Small intestine (tissue), 7 donors: ENCODE results near the gene AGAP2. TPM values are rescaled to one million over a fixed set of nuclear protein-coding genes. Genes with fewer than 3 reads are reported as not detected.
"Not testable (repeated sequence)": the region's sequence is repeated elsewhere in the genome, so short reads cannot be mapped to it uniquely, and the experiment has no call there.

Source experiments
- DNase-seq, 2 donors: peaks; one replicate each; pipeline versions ENCODE4 v3.0.0 to v3.0.0-alpha.2; 2013
- FAIRE-seq: peaks from 2 replicates; lab custom pipeline; 2012; peaks lifted over from hg19 to GRCh38; lab: Jason Lieb, UNC
- H3K27ac ChIP-seq, 3 donors: one replicate each; pipeline ENCODE4 v1.5.1; 2013; ENCODE audit warnings: low read length in 2 of 3, mild to moderate bottlenecking in 2 of 3, control low read depth in 1 of 3, inconsistent platforms in 1 of 3, low read depth in 1 of 3, moderate library complexity in 1 of 3
- H3K27me3 ChIP-seq, 3 donors: one replicate each; pipeline ENCODE4 v1.6.1; 2013; ENCODE audit warnings: low read length in 3 of 3, inconsistent platforms in 1 of 3; ENCODE audit not compliant: control insufficient read depth in 3 of 3, insufficient read depth in 3 of 3
- H3K36me3 ChIP-seq, 3 donors: one replicate each; pipeline ENCODE4 v1.6.1; 2013; ENCODE audit warnings: low read length in 3 of 3, inconsistent platforms in 1 of 3, low read depth in 1 of 3, mild to moderate bottlenecking in 1 of 3, moderate library complexity in 1 of 3; ENCODE audit not compliant: control insufficient read depth in 3 of 3, insufficient read depth in 2 of 3
- H3K4me1 ChIP-seq, 3 donors: one replicate each; pipeline ENCODE4 v1.6.1; 2013; ENCODE audit warnings: low read length in 2 of 3, inconsistent platforms in 1 of 3, low read depth in 1 of 3, mild to moderate bottlenecking in 1 of 3, moderate library complexity in 1 of 3; ENCODE audit not compliant: control insufficient read depth in 3 of 3, insufficient read depth in 2 of 3
- H3K4me3 ChIP-seq, 3 donors: one replicate each; pipeline ENCODE4 v1.5.1; 2013; ENCODE audit warnings: low read length in 3 of 3, control low read depth in 1 of 3, inconsistent platforms in 1 of 3, low read depth in 1 of 3, mild to moderate bottlenecking in 1 of 3, moderate library complexity in 1 of 3
- H3K9me3 ChIP-seq, 2 donors: one replicate each; pipeline ENCODE4 v1.6.1; 2013; ENCODE audit warnings: low read depth in 1 of 2, low read length in 1 of 2; ENCODE audit not compliant: control insufficient read depth in 2 of 2, insufficient read depth in 1 of 2
- WGBS, 3 donors: extraction: QIAGEN DNeasy Blood & Tissue Kit; methylation state at CpG; one replicate each; pipeline ENCODE4 v1.1.7; 2013; 5-methylcytosine and 5-hydroxymethylcytosine counted together
- polyA plus RNA-seq, 4 donors: library from polyadenylated mRNA; stranded (reverse) in 3 of 4; unstranded in 1 of 4; fragments of 200-250 nt in 3 of 4; fragments of 120-200 nt in 1 of 4; gene quantifications; one replicate each; pipeline versions ENCODE4 v1.2.1 to v1.2.3, GENCODE V29; 2013
- donor health status: healthy with polysubstance abuse.
- donor health status: control.
- donor health status: control.
- donor health status: Bipolar disorder and iron deficiency.
- donor health status: healthy.

Gene AGAP2
- polyA plus RNA-seq, 4 donors = 0.67 to 1.8 (median 0.92) TPM

- 97 to 98% (median 97%) methylated on average over 5 of the region's 5 CpGs for WGBS, 3 donors
- Histone ChIP-seq H3K4me3 (no peak overlapping the region), H3K9me3 (no peaks in the 10 kb centered on the region), H3K27ac (no peak overlapping the region), H3K4me1 (no peaks in the 10 kb centered on the region), H3K27me3 (no peaks in the 10 kb centered on the region), H3K36me3 (peaks cover 24 to 75% (median 30%) of the 10 kb centered on the region in 3 donors)
- DNase-seq = no peak
- no peak for FAIRE-seq
These were observed 21.4 kb downstream of the AGAP2 start for GRCh38 chr12:57717131-57717530.

GRCh38 chr12:57716305-57716704 lies 22.2 kb downstream of the AGAP2 start:
- 95 to 100% (median 97%) methylated on average over 4 of the region's 4 CpGs for WGBS, 3 donors
- no peak overlapping the region for H3K27ac ChIP-seq
- peaks cover 0 to 2% of the 10 kb centered on the region in 2 donors for H3K9me3 ChIP-seq
- no peaks in the 10 kb centered on the region for H3K27me3 ChIP-seq
- H3K4me1 ChIP-seq = no peaks in the 10 kb centered on the region
- no peak overlapping the region for H3K4me3 ChIP-seq
- H3K36me3 ChIP-seq = peaks cover 21 to 70% (median 30%) of the 10 kb centered on the region in 3 donors
- DNase-seq = no peak
- FAIRE-seq = no peak

GRCh38 chr12:57715786-57716185 lies 22.8 kb downstream of the AGAP2 start:
- no peak for FAIRE-seq
- 94 to 97% (median 94%) methylated on average over 12 of the region's 12 CpGs for WGBS, 3 donors
- H3K27me3 ChIP-seq = no peaks in the 10 kb centered on the region
- H3K36me3 ChIP-seq = peaks cover 19 to 65% (median 25%) of the 10 kb centered on the region in 3 donors
- no peaks in the 10 kb centered on the region for H3K4me1 ChIP-seq
- no peak for DNase-seq
- peaks cover 0 to 2% of the 10 kb centered on the region in 2 donors for H3K9me3 ChIP-seq
- no peak overlapping the region for H3K4me3 ChIP-seq
- H3K27ac ChIP-seq = no peak overlapping the region

GRCh38 chr12:57715036-57715748 lies 23.4 kb downstream of the AGAP2 start:
- not testable (repeated sequence) for H3K27ac ChIP-seq, H3K4me1 ChIP-seq, H3K27me3 ChIP-seq, FAIRE-seq, H3K4me3 ChIP-seq, DNase-seq, H3K9me3 ChIP-seq
- H3K36me3 ChIP-seq = peaks cover 14 to 59% (median 24%) of the 10 kb centered on the region in 3 donors
- 93 to 97% (median 95%) methylated on average over 6 of the region's 6 CpGs for WGBS, 3 donors

- Histone ChIP-seq H3K4me1 (no peaks in the 10 kb centered on the region), H3K27me3 (no peaks in the 10 kb centered on the region), H3K27ac (no peak overlapping the region), H3K9me3 (peaks cover 0 to 2% of the 10 kb centered on the region in 2 donors), H3K4me3 (no peak overlapping the region), H3K36me3 (peaks cover 12 to 46% (median 16%) of the 10 kb centered on the region in 3 donors)
- 91 to 98% (median 93%) methylated on average over 5 of the region's 5 CpGs for WGBS, 3 donors
- no peak for FAIRE-seq
- DNase-seq = no peak
These were observed 25.3 kb downstream of the AGAP2 start for GRCh38 chr12:57713209-57713608.

GRCh38 chr12:57712701-57713100 lies 25.8 kb downstream of the AGAP2 start:
- no peak for FAIRE-seq

GRCh38 chr12:57708296-57708695 lies 30.2 kb downstream of the AGAP2 start:
- no peak overlapping the region for H3K27ac ChIP-seq
- H3K4me1 ChIP-seq = no peaks in the 10 kb centered on the region
- no peak for DNase-seq
- H3K36me3 ChIP-seq = peaks cover 6 to 36% (median 8%) of the 10 kb centered on the region in 3 donors
- 85 to 97% (median 86%) methylated on average over 2 of the region's 2 CpGs for whole genome bisulfite sequencing, 3 donors
- no peak for FAIRE-seq
- H3K4me3 ChIP-seq = no peak overlapping the region
- no peaks in the 10 kb centered on the region for H3K27me3 ChIP-seq
- peaks cover 0 to 8% of the 10 kb centered on the region in 2 donors for H3K9me3 ChIP-seq

More at GRCh38 chr12:57712701-57713100, 25.8 kb downstream of the AGAP2 start:
- H3K27ac ChIP-seq = no peak overlapping the region
- no peak overlapping the region for H3K4me3 ChIP-seq
- DNase-seq = no peak
- peaks cover 7 to 44% (median 16%) of the 10 kb centered on the region in 3 donors for H3K36me3 ChIP-seq
- H3K27me3 ChIP-seq = no peaks in the 10 kb centered on the region
- 93 to 96% (median 96%) methylated on average over 3 of the region's 3 CpGs for WGBS, 3 donors
- H3K9me3 ChIP-seq = peaks cover 0 to 2% of the 10 kb centered on the region in 2 donors
- H3K4me1 ChIP-seq = no peaks in the 10 kb centered on the region

- Histone ChIP-seq H3K4me1 (no peaks in the 10 kb centered on the region), H3K9me3 (peaks cover 0 to 8% of the 10 kb centered on the region in 2 donors), H3K27ac (no peak overlapping the region), H3K27me3 (no peaks in the 10 kb centered on the region), H3K4me3 (no peak overlapping the region), H3K36me3 (peaks cover 2 to 33% (median 10%) of the 10 kb centered on the region in 3 donors)
- WGBS, 3 donors = 93 to 100% (median 95%) methylated on average over 3 of the region's 3 CpGs
- FAIRE-seq = no peak
- DNase-seq = no peak
These were observed 31.3 kb downstream of the AGAP2 start for GRCh38 chr12:57707250-57707649.
